GM21390 (cell line): ENCODE data around the gene SDK2.
"Not testable (repeated sequence)": the region's sequence is repeated elsewhere in the genome, so short reads cannot be mapped to it uniquely, and the experiment has no call there.

ENCODE experiments used
- ATAC-seq: cut with Tn5 transposase; IDR thresholded peaks from one replicate; pipeline ENCODE4 v1.9.1; 2021; ENCODE audit not compliant: unreplicated experiment

SDK2 gene

DNA sequence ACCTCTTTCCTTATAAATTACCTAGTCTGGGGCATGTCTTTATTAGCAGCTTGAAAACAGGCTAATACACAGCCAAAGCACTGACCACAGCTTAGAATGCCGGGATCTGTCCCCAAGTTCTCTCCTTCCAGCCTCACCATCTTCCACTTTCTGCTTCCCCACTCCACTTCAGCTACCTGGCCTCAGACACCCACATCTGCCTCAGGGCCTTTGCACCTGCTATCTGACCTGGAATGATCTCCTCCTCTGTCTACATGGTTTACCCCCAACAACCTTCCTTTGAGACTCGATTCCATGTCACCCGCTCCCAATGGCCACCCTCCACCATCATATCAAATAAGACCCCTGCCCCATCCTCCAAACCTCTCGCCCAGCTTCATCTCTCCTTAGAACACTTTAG lies 179.8 kb downstream of the SDK2 start:
- no peak for ATAC-seq

DNA sequence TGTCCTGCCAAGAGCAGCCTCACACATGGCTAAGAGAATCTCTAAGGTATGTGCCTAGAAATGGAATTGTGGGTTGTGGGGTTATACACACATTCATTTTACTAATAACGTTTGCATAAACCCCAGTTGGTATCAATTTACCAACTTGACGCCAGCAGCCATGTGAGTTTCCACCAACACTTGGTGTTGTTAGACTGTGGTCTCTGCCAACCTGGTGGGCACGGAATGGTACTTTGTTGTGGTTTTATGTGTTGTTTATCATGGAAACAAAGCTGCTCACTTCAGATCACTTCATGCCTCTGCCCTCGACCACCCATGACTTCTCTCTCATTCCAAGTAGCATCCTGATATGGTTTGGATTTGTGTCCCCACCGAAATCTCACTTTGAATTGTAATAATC lies 180.4 kb downstream of the SDK2 start:
- no peak for ATAC-seq

DNA sequence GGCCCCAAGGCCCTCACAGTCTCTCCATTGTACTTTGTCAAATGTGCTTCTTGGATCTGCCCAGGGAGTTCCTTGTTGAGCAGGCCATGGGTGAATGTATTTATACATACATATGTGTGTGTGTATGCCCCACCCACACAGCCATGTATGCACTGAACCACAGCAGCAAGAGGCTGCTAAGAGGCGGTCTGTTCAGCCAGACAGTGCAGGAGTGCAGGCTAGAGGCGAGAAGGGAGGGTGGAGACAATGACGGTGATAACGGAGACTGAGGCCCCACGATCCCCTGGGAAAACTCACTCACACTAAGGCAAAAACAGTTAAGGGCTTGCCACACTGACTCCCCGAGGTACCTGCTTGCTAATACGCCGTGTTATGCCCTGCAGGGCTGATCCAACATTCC lies 181.4 kb downstream of the SDK2 start:
- ATAC-seq = no peak

DNA sequence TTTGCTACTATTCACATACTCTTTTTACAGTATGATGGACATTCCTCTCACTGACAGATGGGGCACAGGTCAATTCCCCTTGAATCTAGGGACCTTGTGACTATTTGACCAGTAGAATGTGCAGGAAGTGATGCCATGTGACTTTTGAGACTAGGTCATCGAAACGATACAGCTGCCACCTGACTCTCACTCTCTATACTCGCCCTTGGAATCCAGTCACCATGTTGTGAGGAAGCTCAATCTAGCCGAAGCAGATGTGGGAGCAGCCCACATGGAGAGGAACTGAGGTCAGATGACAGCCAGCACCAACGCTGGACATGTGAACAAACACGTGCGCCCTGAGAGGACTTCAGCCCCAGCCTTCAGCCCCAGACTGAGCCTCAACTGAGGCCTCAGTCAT lies 184.3 kb downstream of the SDK2 start:
- no peak for ATAC-seq

DNA sequence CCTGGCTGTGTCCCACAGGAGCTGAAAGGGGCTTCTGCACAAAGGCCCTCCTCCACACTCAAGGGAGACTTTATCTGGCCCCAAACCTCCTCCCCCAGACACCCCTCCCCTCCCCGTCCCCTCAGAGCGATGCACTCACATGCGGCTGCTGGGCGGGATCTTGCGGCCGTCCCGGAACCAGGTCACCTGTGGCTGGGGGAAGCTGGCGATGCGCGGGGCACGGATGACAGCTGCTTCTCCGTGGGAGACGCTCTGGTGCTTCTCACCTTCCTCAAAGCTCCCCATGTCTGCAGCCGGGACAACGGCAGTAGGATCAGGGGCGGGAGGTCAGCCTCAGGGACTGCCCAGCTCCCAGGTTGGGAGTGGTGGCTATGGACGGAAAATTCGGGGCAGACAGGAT lies 188.5 kb downstream of the SDK2 start:
- no peak for ATAC-seq

DNA sequence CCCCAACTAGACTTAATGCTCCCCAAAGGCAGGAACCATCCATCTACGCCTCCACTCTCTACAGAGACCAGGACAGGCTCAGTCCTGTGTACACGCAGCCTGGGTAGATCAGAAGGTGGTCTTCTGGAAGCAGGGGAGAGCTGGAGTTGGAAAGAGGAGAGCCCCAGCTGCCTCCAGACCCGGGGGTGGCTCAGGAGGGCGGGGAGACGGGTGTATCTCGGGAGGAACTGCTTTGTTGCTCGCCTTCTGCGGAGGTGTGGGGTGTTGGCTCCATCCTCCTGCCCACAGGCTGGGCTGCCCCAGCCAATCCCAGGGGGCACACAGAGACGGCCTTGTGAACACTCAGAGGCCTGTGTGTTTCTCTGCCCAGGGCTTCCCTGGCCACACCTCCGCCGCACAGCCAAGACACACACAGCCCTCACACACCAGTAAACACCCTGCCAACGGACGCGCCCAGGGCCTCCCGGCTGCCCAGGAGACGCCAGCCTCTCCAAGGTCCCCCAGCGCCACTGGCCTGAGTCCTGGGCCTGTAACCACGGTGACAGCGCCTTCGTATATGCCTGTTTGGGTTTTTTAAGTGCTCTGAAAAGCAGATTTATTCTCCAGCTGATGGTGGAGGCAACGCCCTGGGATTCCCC lies 189.1 kb downstream of the SDK2 start:
- no peak for ATAC-seq

DNA sequence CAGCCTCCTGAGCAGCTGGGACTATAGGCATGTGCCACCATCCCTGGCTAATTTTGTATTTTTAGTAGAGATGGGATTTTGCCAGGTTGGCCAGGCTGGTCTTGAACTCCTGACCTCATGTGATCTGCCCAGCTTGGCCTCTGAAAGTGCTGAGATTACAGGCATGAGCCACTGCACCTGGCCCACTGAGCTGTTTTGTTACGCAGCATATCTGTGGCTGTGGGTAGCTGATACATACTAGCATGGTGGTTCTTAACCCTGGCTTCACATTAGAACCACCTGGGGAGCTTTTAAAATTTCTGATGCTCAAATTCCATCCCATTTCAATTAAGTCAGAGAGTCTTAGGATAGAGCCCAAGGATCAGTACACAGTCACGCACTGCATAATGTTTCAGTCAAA lies 190.8 kb downstream of the SDK2 start:
- ATAC-seq = not testable (repeated sequence)

DNA sequence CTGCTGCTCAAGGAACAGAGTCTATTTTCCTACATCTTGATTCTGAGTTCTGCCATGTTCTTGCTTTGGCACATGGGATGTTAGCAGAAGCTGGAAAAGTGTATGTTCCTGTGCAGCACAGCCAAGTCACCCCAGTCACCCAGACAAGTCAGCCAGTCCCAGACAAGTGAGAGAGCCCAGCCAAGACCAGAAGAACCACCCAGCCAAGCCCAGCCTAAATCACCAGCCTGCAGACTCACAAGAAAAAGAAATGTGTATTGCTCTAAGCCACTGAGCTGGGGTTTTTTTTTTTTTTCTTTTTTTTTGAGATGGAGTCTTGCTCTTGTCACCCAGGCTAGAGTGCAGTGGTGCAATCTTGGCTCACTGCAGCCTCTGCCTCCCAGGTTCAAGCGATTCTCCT lies 191.2 kb downstream of the SDK2 start:
- no peak for ATAC-seq

DNA sequence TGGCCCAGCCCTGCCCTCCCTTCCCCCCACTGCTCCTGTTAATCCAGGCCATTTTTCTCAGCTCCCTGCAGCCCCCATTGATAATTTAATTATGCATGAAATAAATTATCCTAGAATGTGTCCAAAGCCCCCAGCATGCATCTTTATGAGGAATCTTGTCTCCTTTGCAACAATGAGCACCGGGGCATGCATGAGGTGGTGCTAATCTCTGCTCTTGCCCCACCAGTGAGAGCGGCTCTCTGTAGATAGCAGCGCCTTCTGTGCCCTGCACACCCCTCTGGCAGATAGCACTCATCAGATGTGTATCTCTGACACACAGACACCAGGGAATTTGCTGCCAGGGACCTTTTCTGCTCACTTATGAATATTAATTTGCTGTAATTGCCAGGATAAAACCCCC lies 192.2 kb downstream of the SDK2 start:
- no peak for ATAC-seq

DNA sequence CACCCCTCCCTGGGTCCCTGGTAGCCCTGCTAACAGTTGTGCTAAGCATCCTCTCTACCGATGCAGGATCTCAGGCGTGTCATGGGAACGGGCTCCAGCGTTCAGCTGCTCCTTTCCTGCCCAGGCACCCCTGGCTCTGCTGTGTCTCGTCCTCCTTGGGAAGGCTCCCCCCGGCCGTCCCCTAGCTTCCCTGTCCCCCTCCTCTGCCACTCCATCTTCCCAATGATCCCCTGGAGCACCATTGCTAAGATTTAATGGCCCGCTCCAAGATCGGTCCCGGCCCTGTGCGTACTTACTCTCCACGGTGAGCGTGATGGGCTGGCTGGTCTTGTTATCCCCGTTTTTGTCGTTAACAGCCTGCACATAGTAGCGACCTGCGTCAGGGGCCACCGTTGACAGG lies 196.9 kb downstream of the SDK2 start:
- ATAC-seq = no peak

DNA sequence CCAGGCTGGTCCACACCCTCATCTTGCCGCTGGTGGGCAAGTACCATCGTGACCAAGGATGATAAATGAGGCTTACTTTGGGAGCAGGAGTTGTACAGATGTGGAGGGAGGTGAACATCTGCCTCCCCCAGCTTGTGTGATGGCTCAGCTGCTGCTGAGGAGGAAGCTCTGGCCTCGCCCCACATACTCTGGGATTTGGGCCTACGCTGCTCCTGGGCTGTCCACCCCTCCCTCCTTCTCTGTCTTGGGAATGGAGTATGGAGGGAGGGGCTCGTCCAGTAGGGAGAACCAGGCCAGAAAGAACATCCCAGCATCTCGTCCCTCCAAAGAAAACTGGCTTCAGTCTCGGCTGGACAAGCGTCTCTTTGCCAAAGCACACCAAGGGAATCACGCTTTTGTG lies 197.6 kb downstream of the SDK2 start:
- no peak for ATAC-seq

DNA sequence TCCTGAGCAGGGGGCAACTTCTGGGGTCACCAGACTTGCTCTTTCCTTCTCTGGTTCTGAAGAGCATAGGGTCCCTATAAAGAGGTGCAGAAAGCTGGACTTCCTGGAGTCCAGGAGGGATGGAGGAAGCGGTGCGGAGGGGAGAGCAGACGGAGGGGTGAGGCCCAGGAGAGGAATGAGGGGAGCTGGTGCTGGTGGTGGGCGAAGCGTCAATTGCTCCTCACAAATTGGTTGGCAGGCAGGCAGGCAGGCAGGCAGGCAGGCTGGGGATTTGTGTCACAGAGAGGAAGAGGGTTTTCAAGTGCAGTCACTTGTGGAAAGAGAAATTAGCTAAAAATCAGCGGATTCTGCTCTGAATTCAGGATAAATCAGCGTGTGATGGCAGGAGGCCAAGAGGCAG lies 198.8 kb downstream of the SDK2 start:
- ATAC-seq = no peak

DNA sequence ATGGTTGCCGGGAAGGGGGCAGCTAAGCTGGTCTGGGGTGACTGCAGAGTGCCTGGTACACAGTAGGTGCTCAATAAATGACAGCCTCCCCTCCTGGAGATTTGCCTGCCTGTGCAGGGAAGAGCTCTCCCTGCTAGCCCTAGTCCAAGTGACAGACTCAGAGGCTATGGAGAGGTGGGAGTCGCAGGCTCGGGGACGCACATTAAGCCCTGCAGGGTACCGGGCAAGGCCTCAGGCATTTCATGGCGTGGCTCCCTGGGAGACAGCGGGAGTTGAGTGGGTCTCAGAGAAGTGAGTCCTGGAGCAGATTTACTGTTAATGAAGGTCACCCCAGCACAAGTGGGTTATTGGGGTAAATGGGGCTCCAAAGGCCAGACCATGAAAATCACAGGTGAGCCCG lies 200.2 kb downstream of the SDK2 start:
- ATAC-seq = no peak

DNA sequence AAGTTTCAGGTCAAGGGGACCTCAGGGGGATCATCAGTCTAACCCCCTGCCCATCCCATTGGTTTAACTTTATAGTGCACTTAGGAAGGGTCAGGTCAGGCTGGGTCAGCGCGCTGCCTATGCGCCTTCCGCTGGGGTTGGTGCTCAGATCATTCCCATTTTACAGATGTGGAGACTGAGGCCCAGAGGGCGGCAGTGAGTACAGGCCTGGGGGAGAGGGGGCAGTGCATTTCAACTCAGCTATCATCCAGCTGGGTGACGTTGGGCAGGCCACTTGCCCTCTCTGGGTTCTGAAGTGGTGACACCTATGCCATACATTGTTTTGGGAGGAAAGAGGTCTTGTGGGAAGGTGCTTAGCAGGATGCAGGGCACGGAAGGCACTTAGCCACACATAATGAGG lies 204.6 kb downstream of the SDK2 start:
- ATAC-seq = no peak

DNA sequence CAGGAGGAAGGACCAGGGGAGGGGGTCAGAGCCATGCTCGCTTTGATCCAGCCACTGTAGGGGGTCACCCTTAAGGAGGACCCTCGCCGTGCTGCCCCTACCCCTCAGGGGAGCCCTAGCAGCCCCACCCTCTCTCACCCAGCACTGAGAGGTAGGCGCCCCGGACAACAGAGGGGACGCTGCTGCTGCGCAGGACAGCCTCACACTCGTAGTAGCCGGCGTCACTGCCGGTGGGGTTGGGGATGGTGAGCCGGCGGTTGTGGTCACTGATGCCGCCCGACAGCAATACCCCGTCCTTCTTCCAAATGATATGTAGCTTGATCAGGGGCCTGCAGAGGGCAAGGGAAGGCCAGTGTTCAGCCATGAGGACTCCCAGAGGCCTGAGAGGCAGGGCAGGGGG lies 206.4 kb downstream of the SDK2 start:
- no peak for ATAC-seq

DNA sequence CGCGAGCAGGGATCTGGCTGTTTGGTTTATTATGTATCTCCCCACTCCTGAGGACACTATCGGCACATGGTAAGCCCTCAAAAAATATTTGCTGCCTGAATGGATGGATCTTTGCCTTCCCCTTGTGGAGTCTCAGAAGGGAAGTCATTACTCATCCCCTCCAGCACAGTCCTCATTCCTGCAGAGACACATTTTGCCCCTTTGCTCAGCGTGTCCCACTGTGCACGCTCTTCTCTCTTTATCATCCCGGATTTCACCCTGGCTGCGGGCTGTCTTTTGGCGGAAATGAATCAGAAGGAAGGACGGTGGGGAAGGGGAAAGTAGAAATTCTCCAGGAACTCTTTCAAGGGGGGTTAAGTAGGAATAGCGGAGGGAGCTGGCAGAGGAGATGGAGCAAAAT lies 207.3 kb downstream of the SDK2 start:
- ATAC-seq = no peak

DNA sequence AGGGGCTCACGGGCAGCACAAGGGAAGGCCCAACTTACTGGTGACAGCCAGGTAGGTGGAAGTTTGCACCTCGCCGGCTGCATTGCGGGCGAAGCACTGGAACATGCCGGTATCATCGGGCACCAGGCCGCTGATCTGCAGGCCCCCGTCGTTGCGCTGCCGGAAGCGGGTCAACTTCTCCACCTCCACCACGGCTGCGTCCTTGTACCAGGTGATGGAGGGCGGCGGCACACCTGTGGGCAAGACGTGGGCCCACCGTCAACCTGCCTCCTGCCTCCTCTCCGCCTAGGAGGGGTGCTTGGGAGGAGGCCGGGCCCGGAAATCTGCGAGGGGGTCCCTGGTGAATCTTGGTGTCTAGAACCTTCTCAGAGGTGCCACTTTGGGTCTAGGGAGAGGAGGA lies 208.8 kb downstream of the SDK2 start:
- ATAC-seq = no peak

DNA sequence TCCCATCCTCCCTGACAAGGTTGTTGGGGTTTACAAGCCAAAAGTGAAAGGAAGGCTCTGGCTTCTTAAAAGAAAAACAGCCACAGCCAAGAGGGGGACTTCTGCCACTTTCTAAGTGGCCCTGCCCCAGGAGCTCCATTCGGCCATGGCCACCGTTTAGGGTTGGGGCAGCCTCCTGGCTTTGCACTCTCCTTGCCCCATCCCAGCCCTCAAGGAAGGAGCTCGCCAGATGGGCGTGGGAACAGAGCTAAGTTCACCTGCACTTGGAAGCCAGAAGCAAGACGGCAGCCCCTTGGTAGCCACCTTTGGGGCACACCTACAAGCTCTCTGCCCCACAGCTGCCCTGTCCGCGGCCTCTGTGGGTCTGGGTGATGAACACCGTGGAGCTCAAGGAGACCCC lies 210.1 kb downstream of the SDK2 start:
- ATAC-seq = no peak

DNA sequence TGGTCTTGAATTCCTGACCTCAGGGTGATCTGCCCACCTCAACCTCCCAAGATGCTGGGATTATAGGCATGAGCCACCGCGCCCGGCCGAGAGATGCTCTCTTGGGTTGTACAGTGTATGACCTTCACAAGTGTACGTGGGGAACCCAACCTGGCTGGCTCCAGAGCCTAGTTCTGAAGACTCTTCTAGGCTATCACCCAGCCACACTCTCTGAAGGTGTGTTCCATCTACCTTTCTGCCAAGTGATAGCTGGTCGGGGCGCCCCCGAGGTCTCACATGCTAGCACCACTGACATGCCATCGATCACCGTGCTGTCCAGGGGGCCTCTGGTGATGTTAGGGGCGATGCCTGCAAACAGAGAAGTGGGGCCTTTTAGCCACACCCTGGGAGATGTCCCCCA lies 210.7 kb downstream of the SDK2 start:
- no peak for ATAC-seq

DNA sequence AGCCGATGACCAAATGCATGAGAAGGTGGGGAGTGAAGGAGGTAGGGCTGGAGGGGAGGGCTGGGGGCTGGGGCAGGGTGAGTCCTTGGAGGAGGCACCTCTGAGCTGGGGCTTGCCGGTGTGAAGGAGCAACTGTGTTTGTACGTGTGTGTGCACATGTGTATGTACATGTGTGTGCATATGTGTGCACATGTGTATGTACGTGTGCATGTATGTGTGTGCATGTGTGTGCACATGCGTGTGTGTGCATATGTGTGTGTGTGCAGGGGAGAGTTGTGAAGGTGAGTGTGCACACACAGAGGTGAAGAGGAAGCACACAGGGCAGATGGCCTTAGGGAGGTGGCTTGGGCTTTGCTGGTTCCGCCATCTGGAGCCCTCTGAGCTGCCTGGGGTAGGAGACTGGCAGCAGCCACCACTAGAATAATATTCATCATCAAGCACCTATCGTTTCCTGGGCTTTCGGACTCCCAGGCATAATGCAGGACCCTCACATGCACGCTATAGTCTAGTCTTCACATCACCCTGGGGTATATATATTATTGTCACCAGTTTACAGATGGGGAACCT lies 211.5 kb downstream of the SDK2 start:
- no peak for ATAC-seq

DNA sequence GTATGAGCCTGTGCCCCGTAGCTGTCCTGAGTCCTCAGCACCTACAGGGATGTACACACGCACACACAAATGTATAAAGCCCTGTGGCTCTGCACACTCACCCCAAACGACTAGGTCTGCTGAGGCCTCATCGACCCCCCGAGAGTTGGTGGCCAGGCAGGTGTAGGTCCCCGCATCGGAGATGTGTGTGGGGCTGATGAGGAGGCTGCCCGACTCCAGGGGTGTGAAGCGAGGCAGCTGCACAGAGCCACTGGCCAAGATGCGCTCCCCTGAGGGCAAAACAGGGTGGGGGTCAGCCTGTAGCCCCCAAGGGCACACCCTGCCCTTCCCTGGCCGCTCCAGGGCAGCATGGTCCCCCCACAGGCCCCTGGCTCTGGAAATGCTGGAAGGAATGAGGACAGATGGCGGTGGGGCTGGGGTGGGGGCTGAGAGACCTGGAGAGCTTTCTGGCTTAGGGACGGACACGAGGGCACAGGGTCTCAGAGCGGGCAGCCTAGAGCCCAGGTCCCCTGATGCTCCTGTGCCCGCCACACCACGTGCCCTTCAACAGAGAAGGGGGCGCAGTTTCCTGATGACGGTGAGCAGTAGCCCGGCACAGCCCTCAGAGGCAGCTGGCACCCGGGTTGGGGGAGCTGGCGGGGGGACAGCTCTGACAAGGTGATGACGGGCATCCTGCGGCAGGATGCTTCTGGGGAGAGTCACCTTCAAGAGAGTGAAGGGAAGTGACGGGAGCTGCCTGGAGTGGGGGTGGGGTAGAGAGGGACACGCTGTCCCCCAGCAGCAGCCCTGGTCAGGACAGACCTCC lies 212.6 kb downstream of the SDK2 start:
- no peak for ATAC-seq

DNA sequence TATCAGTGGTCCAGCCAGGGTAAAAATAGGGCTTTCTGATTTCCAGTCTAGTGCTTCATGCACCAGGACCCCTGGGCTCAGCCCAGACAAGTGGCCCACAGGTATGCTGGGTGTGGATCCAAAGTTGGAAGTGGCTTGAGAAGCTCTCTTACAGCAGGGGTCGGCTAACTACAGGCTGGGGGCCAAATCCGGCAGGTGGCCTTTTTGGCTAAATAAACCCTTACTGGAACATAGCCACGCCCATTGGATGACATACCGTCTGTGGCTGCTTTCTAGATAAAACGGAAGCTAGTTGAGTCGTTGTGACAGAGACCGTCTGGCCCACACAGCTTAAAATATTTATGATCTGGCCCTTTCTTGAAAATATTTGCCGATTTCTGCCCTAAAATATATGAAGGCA lies 213.4 kb downstream of the SDK2 start:
- no peak for ATAC-seq
